ENCODE results near the gene TMCC3. TPM values are rescaled to one million over a fixed set of nuclear protein-coding genes. Genes with fewer than 3 reads are reported as not detected.

TMCC3 gene
- total and polyA plus RNA-seq, 8 donors, result 0.58 to 14.3 (median 5.0) TPM

DNA sequence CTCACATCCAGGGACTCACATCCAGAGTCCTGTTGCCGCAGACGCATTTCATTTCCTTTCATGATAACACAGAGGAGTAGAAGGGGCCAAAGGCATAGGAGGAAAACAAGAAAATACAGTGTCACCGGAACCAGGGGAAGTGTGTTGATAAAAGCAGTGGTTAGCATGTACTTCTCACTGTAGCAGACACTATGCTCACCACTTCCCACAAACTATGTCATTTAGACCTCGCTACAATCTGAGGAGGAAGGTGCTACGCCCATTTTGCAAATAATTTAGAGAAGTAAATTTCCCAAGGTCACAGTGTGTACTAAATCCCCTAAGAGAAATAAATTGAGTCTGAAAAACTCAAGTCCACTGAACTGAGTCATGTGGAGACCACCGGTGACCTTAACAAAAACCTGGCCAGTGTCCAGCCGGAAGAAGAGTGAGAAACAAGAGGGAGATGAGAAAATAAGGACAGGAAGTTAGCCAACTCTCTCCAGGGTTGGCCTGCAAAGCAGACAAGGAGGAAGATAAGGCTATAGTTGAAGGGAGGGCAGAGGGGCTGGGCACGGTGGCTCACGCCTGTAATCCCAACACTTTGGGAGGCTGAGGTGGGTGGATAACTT is 25.8 kb upstream of the TMCC3 start:
- peak; percentile 52 to 73 for DNase-seq
- intact Hi-C loops (cut with DNase I; ENCODE audit: low total_unique reads), result no loop called here
- 34 to 55% (median 48%) methylated on average over 9 of the region's 9 CpGs for WGBS, 5 donors
- Histone ChIP-seq H3K9me3 (no peaks in the 10 kb centered on the region), H3K36me3 (no peaks in the 10 kb centered on the region), H3K4me1 (peaks cover 15 to 30% (median 19%) of the 10 kb centered on the region in 4 donors), H3K4me3 (no peak overlapping the region), H3K27me3 (no peaks in the 10 kb centered on the region), H3K27ac (peak overlapping the region; percentile 37 to 86 (median 55))
- TF ChIP-seq POLR2AphosphoS5 (IDR thresholded peaks at IDR 0.05) (peak in 2 of 3 donors; percentile 53 to 59), POLR2A (IDR thresholded peaks at IDR 0.05) (no peak)

DNA sequence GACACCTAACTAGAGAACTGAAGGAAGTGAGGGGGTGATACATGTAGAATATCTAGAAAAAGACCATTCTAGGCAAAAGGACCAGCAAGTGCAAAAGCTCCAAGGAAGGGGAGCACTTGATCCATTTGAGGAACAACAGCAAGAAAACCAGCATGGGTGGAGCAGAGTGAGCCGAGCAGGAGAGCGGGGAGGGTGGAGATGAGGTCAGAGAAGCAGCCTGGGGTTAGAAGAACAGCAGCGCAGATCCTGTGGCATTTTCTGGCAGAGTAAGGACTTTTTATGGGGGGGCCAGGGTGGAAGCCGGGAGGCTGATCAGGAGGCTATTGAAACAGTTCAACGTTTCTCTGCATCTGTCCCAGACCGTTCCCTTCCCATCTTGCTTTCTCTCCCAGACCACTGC is 24.5 kb upstream of the TMCC3 start:
- peak in 1 of 2 donors; percentile 36 for DNase-seq
- 48 to 71% (median 60%) methylated on average over 6 of the region's 6 CpGs for WGBS, 5 donors
- intact Hi-C loops (cut with DNase I; ENCODE audit: low total_unique reads), result no loop called here
- Histone ChIP-seq H3K4me1 (peaks cover 15 to 30% (median 19%) of the 10 kb centered on the region in 4 donors), H3K36me3 (no peaks in the 10 kb centered on the region), H3K4me3 (no peak overlapping the region), H3K9me3 (no peaks in the 10 kb centered on the region), H3K27me3 (no peaks in the 10 kb centered on the region), H3K27ac (peak overlapping the region in 2 of 5 donors; percentile 1 to 83)
- TF ChIP-seq, protein P1, sequence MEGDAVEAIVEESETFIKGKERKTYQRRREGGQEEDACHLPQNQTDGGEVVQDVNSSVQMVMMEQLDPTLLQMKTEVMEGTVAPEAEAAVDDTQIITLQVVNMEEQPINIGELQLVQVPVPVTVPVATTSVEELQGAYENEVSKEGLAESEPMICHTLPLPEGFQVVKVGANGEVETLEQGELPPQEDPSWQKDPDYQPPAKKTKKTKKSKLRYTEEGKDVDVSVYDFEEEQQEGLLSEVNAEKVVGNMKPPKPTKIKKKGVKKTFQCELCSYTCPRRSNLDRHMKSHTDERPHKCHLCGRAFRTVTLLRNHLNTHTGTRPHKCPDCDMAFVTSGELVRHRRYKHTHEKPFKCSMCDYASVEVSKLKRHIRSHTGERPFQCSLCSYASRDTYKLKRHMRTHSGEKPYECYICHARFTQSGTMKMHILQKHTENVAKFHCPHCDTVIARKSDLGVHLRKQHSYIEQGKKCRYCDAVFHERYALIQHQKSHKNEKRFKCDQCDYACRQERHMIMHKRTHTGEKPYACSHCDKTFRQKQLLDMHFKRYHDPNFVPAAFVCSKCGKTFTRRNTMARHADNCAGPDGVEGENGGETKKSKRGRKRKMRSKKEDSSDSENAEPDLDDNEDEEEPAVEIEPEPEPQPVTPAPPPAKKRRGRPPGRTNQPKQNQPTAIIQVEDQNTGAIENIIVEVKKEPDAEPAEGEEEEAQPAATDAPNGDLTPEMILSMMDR (IDR thresholded peaks at IDR 0.05), result no peak
- TF ChIP-seq POLR2A (IDR thresholded peaks at IDR 0.05), result no peak
- no peak for TF ChIP-seq EP300 (IDR thresholded peaks at IDR 0.05)
- no peak for TF ChIP-seq POLR2AphosphoS5 (IDR thresholded peaks at IDR 0.05)

DNA sequence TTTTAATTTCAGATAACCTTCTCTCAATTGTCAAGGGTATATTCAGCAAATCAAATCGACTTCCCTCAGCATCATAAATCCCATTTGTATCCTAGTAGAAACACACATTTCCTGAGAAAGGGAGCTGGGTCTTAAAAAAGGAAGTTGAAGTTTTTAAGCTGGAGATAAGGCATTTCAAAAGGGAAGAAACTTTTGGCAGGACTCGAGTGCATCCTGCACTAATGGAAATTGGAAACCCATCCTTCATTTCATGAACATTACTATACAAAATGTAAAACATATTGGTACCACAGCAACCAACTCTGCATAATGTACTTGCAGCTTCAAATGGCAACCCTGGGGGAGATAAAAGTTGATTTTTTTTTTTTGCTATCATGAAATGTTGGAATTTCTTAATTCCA is 23.7 kb upstream of the TMCC3 start:
- Histone ChIP-seq H3K4me1 (peaks cover 15 to 30% (median 19%) of the 10 kb centered on the region in 4 donors), H3K36me3 (no peaks in the 10 kb centered on the region), H3K27me3 (no peaks in the 10 kb centered on the region), H3K4me3 (no peak overlapping the region), H3K9me3 (no peaks in the 10 kb centered on the region), H3K27ac (no peak overlapping the region)
- intact Hi-C loops (cut with DNase I; ENCODE audit: low total_unique reads), result no loop called here
- TF ChIP-seq EP300 (IDR thresholded peaks at IDR 0.05) (no peak), POLR2A (IDR thresholded peaks at IDR 0.05) (no peak), POLR2AphosphoS5 (IDR thresholded peaks at IDR 0.05) (no peak)
- TF ChIP-seq, protein P1 (IDR thresholded peaks at IDR 0.05), result no peak
- peak in 1 of 2 donors; percentile 36 for DNase-seq
- 36 to 64% (median 55%) methylated on average over 2 of the region's 2 CpGs for WGBS, 5 donors

DNA sequence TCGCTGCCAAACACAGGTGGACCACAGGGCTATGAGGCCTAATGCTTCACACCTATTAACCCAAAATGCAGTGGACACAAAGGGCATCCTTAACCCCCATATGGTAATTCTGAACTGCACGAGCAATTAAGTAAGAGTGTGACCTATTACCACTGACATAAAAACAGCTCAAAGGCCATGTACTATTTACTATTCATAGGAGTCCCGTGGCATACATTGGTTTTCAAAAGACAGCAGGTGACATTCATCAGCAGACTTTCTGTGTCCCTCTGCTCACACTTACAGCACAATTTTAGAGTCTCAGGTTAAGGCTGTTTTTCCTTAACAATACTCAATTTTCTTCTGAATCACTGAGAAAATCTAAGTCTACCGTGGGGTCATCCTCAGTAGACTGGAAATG is 23.1 kb upstream of the TMCC3 start:
- H3K9me3 ChIP-seq, result no peaks in the 10 kb centered on the region
- no peak for TF ChIP-seq EP300 (IDR thresholded peaks at IDR 0.05)
- 74 to 89% (median 78%) methylated on average over 4 of the region's 4 CpGs for WGBS, 5 donors
- H3K27me3 ChIP-seq, result no peaks in the 10 kb centered on the region
- DNase-seq, result no peak
- H3K4me3 ChIP-seq, result no peak overlapping the region
- H3K4me1 ChIP-seq, result peaks cover 15 to 30% (median 19%) of the 10 kb centered on the region in 4 donors
- no peak overlapping the region for H3K27ac ChIP-seq
- no peaks in the 10 kb centered on the region for H3K36me3 ChIP-seq
- intact Hi-C loops (cut with DNase I; ENCODE audit: low total_unique reads), result no loop called here

DNA sequence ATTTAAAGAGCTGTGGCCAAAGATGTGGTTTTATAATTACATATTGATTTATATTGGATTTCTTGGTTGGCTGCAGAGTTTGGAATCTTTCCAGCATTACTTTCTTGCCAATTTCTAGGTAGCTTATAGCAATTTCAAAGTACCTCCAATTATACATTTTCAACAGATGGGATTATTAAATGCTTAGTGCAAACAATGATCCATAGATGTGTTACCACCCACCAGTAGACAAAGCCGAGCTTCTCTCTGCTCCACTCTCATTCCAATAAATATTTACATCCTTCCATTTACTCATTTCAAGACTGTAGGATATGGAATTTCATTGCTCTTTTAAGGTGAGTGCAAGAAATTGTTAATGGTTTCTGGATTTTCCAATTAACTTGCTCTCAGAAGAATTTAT is 21.6 kb upstream of the TMCC3 start:
- H3K27ac ChIP-seq, result no peak overlapping the region
- 21 to 56% (median 38%) methylated on average over 1 of the region's 1 CpG for WGBS, 5 donors
- TF ChIP-seq, protein P1 (IDR thresholded peaks at IDR 0.05), result no peak
- TF ChIP-seq POLR2AphosphoS5 (IDR thresholded peaks at IDR 0.05) (no peak), POLR2A (IDR thresholded peaks at IDR 0.05) (no peak), EP300 (IDR thresholded peaks at IDR 0.05) (no peak)
- H3K9me3 ChIP-seq, result no peaks in the 10 kb centered on the region
- H3K36me3 ChIP-seq, result no peaks in the 10 kb centered on the region
- H3K4me3 ChIP-seq, result no peak overlapping the region
- intact Hi-C loops (cut with DNase I; ENCODE audit: low total_unique reads), result no loop called here
- H3K4me1 ChIP-seq, result peaks cover 3 to 14% (median 10%) of the 10 kb centered on the region in 4 donors
- no peak for DNase-seq
- H3K27me3 ChIP-seq, result no peaks in the 10 kb centered on the region

Data from stomach (tissue), 9 donors.